ENCODE data around the gene EVI5.
"Not testable (repeated sequence)": the region's sequence is repeated elsewhere in the genome, so short reads cannot be mapped to it uniquely, and the experiment has no call there.

The EVI5 gene

GRCh38 chr1:92707292-92707691 is 77.6 kb downstream of the EVI5 start:
- Mint-ChIP-seq H3K4me1 (peaks cover 25% of the 10 kb centered on the region), H3K9me3 (no peaks in the 10 kb centered on the region), H3K27ac (no peak overlapping the region), H3K27me3 (no peaks in the 10 kb centered on the region), H3K36me3 (peaks cover 17% of the 10 kb centered on the region), H3K4me3 (no peak overlapping the region)
- ATAC-seq = no peak

- no peaks in the 10 kb centered on the region for H3K27me3 Mint-ChIP-seq
- H3K9me3 Mint-ChIP-seq = no peaks in the 10 kb centered on the region
- no peak overlapping the region for H3K4me3 Mint-ChIP-seq
- no peak overlapping the region for H3K27ac Mint-ChIP-seq
- peaks cover 10% of the 10 kb centered on the region for H3K36me3 Mint-ChIP-seq
- peaks cover 13% of the 10 kb centered on the region for H3K4me1 Mint-ChIP-seq
- ATAC-seq = no peak
These were observed 79.5 kb downstream of the EVI5 start for GRCh38 chr1:92705446-92705845.

- Mint-ChIP-seq H3K9me3 (no peaks in the 10 kb centered on the region), H3K27me3 (no peaks in the 10 kb centered on the region), H3K36me3 (peaks cover 15% of the 10 kb centered on the region), H3K4me3 (no peak overlapping the region), H3K4me1 (no peaks in the 10 kb centered on the region), H3K27ac (no peak overlapping the region)
- no peak for ATAC-seq
These were observed 83.8 kb downstream of the EVI5 start for GRCh38 chr1:92701147-92701546.

GRCh38 chr1:92698932-92699331 is 86.0 kb downstream of the EVI5 start:
- H3K27ac Mint-ChIP-seq = no peak overlapping the region
- peaks cover 30% of the 10 kb centered on the region for H3K36me3 Mint-ChIP-seq
- no peaks in the 10 kb centered on the region for H3K4me1 Mint-ChIP-seq
- ATAC-seq = no peak
- no peaks in the 10 kb centered on the region for H3K27me3 Mint-ChIP-seq
- H3K4me3 Mint-ChIP-seq = no peak overlapping the region
- H3K9me3 Mint-ChIP-seq = no peaks in the 10 kb centered on the region

- Mint-ChIP-seq H3K27me3 (no peaks in the 10 kb centered on the region), H3K27ac (no peak overlapping the region), H3K4me3 (no peak overlapping the region), H3K9me3 (no peaks in the 10 kb centered on the region), H3K4me1 (peaks cover 12% of the 10 kb centered on the region), H3K36me3 (peaks cover 39% of the 10 kb centered on the region)
- no peak for ATAC-seq
These were observed 89.8 kb downstream of the EVI5 start for GRCh38 chr1:92695104-92695503.

GRCh38 chr1:92691925-92692324 is 93.0 kb downstream of the EVI5 start:
- Mint-ChIP-seq H3K4me3 (no peak overlapping the region), H3K4me1 (peaks cover 12% of the 10 kb centered on the region), H3K27ac (peak overlapping the region; percentile 13), H3K9me3 (no peaks in the 10 kb centered on the region), H3K27me3 (no peaks in the 10 kb centered on the region), H3K36me3 (peaks cover 51% of the 10 kb centered on the region)
- ATAC-seq = peak; percentile 71

GRCh38 chr1:92690212-92690906 is 94.5 kb downstream of the EVI5 start:
- Mint-ChIP-seq H3K27ac (no peak overlapping the region), H3K36me3 (peaks cover 66% of the 10 kb centered on the region), H3K4me1 (peaks cover 12% of the 10 kb centered on the region), H3K27me3 (no peaks in the 10 kb centered on the region), H3K9me3 (no peaks in the 10 kb centered on the region), H3K4me3 (no peak overlapping the region)
- ATAC-seq = no peak

- no peak for ATAC-seq
- Mint-ChIP-seq H3K36me3 (peaks cover 59% of the 10 kb centered on the region), H3K4me1 (no peaks in the 10 kb centered on the region), H3K4me3 (no peak overlapping the region), H3K9me3 (no peaks in the 10 kb centered on the region), H3K27ac (no peak overlapping the region), H3K27me3 (no peaks in the 10 kb centered on the region)
These were observed 104.9 kb downstream of the EVI5 start for GRCh38 chr1:92679980-92680379.

- H3K4me3 Mint-ChIP-seq = no peak overlapping the region
- H3K27ac Mint-ChIP-seq = no peak overlapping the region
- peaks cover 10% of the 10 kb centered on the region for H3K9me3 Mint-ChIP-seq
- no peaks in the 10 kb centered on the region for H3K4me1 Mint-ChIP-seq
- H3K36me3 Mint-ChIP-seq = peaks cover 42% of the 10 kb centered on the region
- H3K27me3 Mint-ChIP-seq = no peaks in the 10 kb centered on the region
- no peak for ATAC-seq
These were observed 121.1 kb downstream of the EVI5 start for GRCh38 chr1:92663775-92664174.

GRCh38 chr1:92662048-92662447 is 122.9 kb downstream of the EVI5 start:
- peaks cover 59% of the 10 kb centered on the region for H3K36me3 Mint-ChIP-seq
- H3K4me3 Mint-ChIP-seq = no peak overlapping the region
- peaks cover 17% of the 10 kb centered on the region for H3K9me3 Mint-ChIP-seq
- H3K4me1 Mint-ChIP-seq = peaks cover 5% of the 10 kb centered on the region
- H3K27me3 Mint-ChIP-seq = no peaks in the 10 kb centered on the region
- H3K27ac Mint-ChIP-seq = no peak overlapping the region
- no peak for ATAC-seq

- H3K4me3 Mint-ChIP-seq = no peak overlapping the region
- peaks cover 37% of the 10 kb centered on the region for H3K9me3 Mint-ChIP-seq
- no peak overlapping the region for H3K27ac Mint-ChIP-seq
- no peak for ATAC-seq
- peaks cover 90% of the 10 kb centered on the region for H3K36me3 Mint-ChIP-seq
- H3K27me3 Mint-ChIP-seq = no peaks in the 10 kb centered on the region
- peaks cover 5% of the 10 kb centered on the region for H3K4me1 Mint-ChIP-seq
These were observed 127.2 kb downstream of the EVI5 start for GRCh38 chr1:92657701-92658100.

- Mint-ChIP-seq H3K27me3 (no peaks in the 10 kb centered on the region), H3K4me1 (peaks cover 5% of the 10 kb centered on the region), H3K9me3 (peaks cover 38% of the 10 kb centered on the region), H3K4me3 (no peak overlapping the region), H3K27ac (no peak overlapping the region), H3K36me3 (peaks cover 92% of the 10 kb centered on the region)
- ATAC-seq = no peak
These were observed 129.6 kb downstream of the EVI5 start for GRCh38 chr1:92655197-92655801.

GRCh38 chr1:92653605-92654381 is 131.1 kb downstream of the EVI5 start:
- Mint-ChIP-seq H3K4me1 (peaks cover 5% of the 10 kb centered on the region), H3K9me3 (peaks cover 29% of the 10 kb centered on the region), H3K27me3 (no peaks in the 10 kb centered on the region), H3K27ac (no peak overlapping the region), H3K4me3 (no peak overlapping the region), H3K36me3 (peaks cover 81% of the 10 kb centered on the region)
- no peak for ATAC-seq

- H3K9me3 Mint-ChIP-seq, ATAC-seq, H3K27me3 Mint-ChIP-seq, H3K4me1 Mint-ChIP-seq, H3K27ac Mint-ChIP-seq, H3K4me3 Mint-ChIP-seq: not testable (repeated sequence)
- H3K36me3 Mint-ChIP-seq = peaks cover 20% of the 10 kb centered on the region
These were observed 144.2 kb downstream of the EVI5 start for GRCh38 chr1:92640686-92641085.

GRCh38 chr1:92638498-92638897 is 146.4 kb downstream of the EVI5 start:
- H3K4me3 Mint-ChIP-seq = no peak overlapping the region
- no peaks in the 10 kb centered on the region for H3K27me3 Mint-ChIP-seq
- no peaks in the 10 kb centered on the region for H3K4me1 Mint-ChIP-seq
- no peak overlapping the region for H3K27ac Mint-ChIP-seq
- H3K36me3 Mint-ChIP-seq = peaks cover 34% of the 10 kb centered on the region
- H3K9me3 Mint-ChIP-seq = peaks cover 3% of the 10 kb centered on the region
- no peak for ATAC-seq

- not testable (repeated sequence) for H3K27ac Mint-ChIP-seq, H3K4me3 Mint-ChIP-seq, H3K27me3 Mint-ChIP-seq, ATAC-seq, H3K4me1 Mint-ChIP-seq, H3K9me3 Mint-ChIP-seq
- H3K36me3 Mint-ChIP-seq = peaks cover 44% of the 10 kb centered on the region
These were observed 149.7 kb downstream of the EVI5 start for GRCh38 chr1:92635203-92635602.

Measured in stimulated activated memory B cell treated with anti-CD40 and anti-IgM and Interleukin-4, amounts not matched to agents 10 μg/mL and 1 μg/mL and 100 μg/mL, for 72 hours (primary cell).